ENCODE measurements around the gene CLIC4.
A peak's percentile ranks its signal among the peaks of the same experiment; 100 is the strongest.
"Not testable (repeated sequence)": the region's sequence is repeated elsewhere in the genome, so short reads cannot be mapped to it uniquely, and the experiment has no call there.

CLIC4 gene

GRCh38 chr1:24744911-24745710, at the start of gene CLIC4:
TSS of gene CLIC4 (plus strand) at chr1:24745447. CDS start at chr1:24745554, 107 bp downstream.
- DNase-seq: peak; percentile 100

DNA sequence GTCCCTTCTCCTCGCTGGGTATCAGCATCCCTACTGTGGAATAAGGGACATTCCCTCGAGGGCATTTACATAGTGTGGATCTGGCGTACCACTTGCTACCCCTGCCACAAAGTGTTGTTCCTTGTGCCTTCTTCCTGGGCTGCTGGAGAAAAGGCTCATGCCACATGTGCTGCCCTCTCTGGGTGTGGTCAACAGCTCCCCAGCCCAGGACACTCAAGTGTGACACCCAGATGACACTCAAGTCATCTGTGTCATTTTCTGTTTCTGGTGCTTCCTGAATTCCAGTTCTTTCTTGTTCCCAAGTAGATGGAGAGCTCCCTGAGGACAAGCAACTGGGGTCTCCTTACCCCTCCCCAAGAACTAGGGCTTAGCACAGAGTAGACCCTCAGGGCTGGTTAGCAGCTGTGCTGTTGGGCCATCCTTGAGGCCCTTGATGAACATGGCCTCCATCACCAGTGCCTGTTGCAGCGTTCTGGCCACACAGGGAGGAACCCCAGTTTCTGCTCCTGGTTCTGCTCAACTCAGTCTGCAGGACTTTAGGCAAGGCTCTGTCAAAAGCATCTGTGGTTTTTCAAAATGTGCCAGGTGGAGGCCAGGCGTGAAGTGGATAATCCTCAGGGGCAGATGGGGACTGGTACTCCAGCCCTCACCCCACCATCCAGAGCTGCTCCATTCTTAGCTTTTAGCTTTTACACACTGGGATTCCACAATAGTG, 49.0 kb upstream of the CLIC4 start:
- DNase-seq: peak; percentile 32

DNA sequence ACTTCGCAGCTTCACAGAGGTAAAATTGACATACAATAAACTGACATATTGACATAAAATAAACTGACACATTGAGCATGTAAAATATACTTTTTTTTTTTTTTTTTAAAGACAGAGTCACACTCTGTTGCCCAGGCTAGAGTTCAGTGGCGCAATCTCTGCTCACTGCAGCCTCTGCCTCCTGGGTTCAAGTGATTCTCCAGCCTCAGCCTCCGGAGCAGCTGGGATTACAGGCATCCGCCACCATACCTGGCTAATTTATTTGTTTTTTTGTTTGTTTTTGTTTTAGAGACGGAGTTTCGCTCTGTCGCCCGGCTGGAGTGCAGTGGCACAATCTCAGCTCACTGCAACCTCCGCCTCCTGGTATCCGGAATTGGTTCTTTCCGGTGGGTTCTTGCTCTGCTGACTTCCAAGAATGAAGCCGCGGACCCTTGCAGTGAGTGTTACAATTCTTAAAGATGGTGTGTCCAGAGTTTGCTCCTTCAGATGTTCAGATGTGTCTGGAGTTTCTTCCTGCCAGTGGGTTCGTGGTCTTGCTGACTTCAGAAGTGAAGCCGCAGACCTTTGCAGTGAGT, 48.4 kb upstream of the CLIC4 start:
- DNase-seq: no peak

DNA sequence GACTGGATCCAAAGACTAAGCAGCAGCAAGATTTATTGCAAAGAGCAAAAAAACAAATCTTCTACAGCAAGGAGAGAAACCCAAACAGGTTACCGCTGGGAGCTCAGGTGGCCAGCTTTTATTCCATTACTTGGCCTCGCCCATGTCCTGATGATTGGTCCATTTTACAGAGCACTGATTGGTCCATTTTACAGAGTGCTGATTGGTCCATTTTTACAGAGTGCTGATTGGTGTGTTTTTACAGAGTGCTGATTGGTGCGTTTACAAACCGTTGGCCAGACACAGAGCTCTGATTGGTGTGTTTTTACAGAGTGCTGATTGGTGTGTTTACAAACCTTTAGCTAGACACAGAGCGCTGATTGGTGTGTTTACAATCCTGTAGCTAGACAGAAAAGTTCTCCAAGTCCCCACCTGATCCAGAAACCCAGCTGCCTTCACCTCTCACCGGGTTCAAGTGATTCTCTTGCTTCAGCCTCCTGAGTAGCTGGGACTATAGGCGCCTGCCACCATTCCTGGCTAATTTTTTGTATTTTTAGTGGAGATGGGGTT, 47.7 kb upstream of the CLIC4 start:
- not testable (repeated sequence) for DNase-seq

- DNase-seq: not testable (repeated sequence)
These were observed 46.9 kb upstream of the CLIC4 start for GRCh38 chr1:24698326-24698725.

DNA sequence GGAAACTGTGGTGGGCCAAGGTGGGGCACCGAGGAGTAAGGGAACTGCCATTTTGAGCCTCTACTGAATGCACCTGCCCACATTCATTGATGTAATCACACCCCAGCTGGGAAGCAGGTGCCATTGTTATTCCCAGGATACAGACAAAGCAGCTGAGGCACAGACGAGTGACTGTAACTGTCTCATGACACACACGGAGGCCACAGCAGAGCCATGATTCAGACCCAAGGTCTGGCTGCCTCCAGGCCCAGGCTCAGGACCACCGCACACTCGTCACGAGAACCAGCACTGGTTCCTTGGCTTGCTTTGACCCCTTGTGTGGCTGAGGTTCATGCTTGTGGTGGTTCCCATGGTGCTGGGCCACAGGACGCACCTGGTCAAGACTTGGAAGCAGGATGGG, 45.6 kb upstream of the CLIC4 start:
- peak; percentile 41 for DNase-seq

GRCh38 chr1:24702511-24703293, 42.5 kb upstream of the CLIC4 start:
- DNase-seq: peak; percentile 83

- peak; percentile 65 for DNase-seq
These were observed 40.6 kb upstream of the CLIC4 start for GRCh38 chr1:24704411-24705259.

GRCh38 chr1:24705260-24706073, 39.8 kb upstream of the CLIC4 start:
- DNase-seq: peak; percentile 97

GRCh38 chr1:24706074-24706389, 39.2 kb upstream of the CLIC4 start:
- not testable (repeated sequence) for DNase-seq

DNA sequence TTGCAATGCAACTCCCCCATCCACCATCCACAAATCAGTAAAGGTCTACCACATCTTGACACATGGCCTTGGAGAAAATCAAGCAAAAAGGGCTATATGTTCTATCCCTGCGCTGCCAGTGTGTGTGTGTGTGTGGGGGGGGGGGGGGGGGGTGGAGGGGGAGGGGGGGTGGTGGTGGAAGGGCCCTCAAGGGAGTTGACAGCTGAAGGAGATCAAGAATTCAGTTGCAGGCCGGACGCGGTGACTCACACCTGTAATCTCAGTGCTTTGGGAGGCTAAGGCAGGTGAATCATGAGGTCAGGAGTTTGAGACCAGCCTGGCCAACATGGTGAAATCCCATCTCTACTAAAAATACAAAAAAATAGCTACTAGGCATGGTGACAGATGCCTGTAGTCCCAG, 37.6 kb upstream of the CLIC4 start:
- DNase-seq: no peak

DNA sequence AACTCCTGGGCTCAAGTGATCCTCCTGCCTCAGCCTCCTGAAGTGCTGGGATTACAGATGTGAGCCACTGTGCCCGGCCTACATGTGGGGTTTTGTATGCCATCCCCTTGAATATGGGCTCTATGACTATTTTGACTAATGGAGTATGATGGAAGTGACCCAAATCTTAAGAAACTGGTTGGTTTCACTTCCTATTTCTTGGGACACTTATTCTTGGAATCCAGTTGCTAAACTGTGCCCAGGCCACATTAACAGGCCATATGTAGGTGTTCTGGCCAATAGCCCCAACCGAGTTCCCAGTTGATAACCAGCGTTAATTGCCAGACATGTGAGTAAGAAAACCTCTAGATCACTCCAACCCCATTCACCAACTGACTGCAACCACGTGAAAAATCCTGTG, 36.3 kb upstream of the CLIC4 start:
- no peak for DNase-seq

DNA sequence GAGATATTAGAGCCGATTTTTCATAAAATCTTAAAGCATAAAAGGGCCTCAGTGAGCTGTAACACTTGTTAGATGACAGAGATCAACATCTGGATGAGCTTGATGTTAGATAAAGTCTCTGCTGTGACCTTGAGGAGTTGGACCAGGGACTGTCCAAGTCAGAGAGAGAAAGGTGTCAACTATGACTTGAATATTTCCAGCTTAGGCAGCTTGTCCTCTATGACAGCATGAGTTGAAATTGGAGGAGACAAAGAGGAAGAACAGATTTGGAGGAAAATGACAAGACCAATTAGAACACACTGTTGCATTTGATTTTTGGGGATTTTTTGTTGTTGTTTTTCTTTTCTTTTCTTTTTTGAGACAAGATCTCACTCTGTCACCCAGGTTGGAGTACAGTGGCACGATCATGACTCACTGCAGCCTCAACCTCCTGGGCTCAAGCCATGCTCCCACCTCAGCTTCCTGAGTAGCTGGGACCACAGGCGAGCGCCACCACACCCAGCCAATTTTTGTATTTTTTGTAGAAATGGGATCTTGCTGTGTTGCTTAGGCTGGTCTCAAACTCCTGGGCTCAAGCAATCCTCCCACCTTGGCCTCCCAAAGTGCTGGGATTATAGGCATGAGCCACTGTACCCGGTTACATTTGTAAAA, 35.3 kb upstream of the CLIC4 start:
- DNase-seq: no peak

GRCh38 chr1:24711329-24711728, 33.9 kb upstream of the CLIC4 start:
- no peak for DNase-seq

GRCh38 chr1:24713176-24713575, 32.1 kb upstream of the CLIC4 start:
- no peak for DNase-seq

GRCh38 chr1:24713736-24714135, 31.5 kb upstream of the CLIC4 start:
- DNase-seq: no peak

DNA sequence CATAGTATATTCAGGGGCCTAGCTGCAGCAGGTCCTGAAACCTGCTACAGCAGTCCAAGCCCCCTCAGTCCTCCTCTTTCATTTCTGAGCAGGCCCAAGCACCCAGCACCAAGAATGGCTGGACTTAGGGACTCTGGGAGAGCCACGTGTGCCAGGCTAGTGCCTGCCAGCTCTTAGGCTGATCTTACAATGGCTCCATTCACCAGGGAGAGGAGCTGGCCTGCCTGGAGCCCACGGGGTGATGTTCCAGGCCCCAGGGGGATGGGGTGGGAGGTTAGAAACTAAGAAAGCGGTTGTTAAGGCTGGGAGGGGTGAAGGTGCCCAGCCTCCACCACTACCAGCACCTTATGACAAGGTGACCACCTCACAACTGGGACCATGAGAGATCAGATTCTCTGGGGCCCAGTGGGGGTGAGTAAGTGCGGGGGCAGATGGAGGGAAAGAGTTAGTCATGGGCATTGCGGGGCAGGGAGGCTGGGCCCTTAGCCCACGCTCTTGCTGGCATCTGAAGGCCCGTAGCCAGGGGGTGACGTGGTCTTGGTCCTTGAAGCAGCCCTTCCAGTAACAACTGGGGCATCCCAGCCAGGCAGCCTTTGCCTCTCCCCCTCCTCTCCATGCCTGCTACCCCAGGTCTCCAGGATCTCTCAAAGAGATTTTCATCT, 30.3 kb upstream of the CLIC4 start:
- DNase-seq: no peak

DNA sequence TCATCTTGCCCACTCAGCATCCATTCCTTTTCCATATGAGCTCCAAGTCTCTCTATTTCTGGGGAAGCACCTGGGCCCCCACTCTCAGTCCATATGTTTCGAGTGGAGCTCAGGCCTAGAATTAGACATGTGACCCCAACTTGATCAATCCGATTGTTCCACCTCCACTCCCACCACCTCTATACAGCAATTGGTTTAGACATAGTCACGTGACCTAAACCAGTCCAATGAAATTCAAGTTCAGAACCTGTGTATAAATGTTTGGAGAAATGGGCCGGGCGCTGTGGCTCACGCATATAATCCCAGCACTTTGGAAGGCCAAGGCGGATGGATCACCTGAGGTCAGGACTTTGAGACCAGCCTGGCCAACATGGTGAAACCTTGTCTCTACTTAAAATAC, 29.6 kb upstream of the CLIC4 start:
- DNase-seq: no peak

- DNase-seq: no peak
These were observed 27.2 kb upstream of the CLIC4 start for GRCh38 chr1:24717887-24718650.

All from NCI-H2107 (cell line).